ENCODE results near the gene SPTBN2.

- TF ChIP-seq CTCF (IDR thresholded peaks at IDR 0.05; ENCODE audit: borderline replicate concordance, extremely low read depth, low read length, poor library complexity, severe bottlenecking), result no peak
- TF ChIP-seq EZH2 (IDR thresholded peaks at IDR 0.05; ENCODE audit: borderline replicate concordance, low read depth, low read length, severe bottlenecking), result no peak
Measured at GRCh38 chr11:66705587-66706335, 23.3 kb downstream of the SPTBN2 start.
